Mesothelial cell of epicardium (in vitro differentiated cells): ENCODE measurements around the gene C1GALT1. TPM values are rescaled to one million over a fixed set of nuclear protein-coding genes. Genes with fewer than 3 reads are reported as not detected.
"Not testable (repeated sequence)": the region's sequence is repeated elsewhere in the genome, so short reads cannot be mapped to it uniquely, and the experiment has no call there.

Experiments
- DNase-seq, 2 experiments: peaks; one replicate each; pipeline ENCODE4 v3.0.0; 2021; ENCODE audit warnings: low spot score in 2 of 2; ENCODE audit not compliant: unreplicated experiment in 2 of 2
- H3K27ac Mint-ChIP-seq: 2 replicates; pipeline ENCODE4 v1.8.0; 2021; ENCODE audit warnings: mixed read lengths
- H3K27me3 Mint-ChIP-seq: 2 replicates; pipeline ENCODE4 v1.8.0; 2021; ENCODE audit warnings: low read depth, mixed read lengths
- H3K36me3 Mint-ChIP-seq: 2 replicates; pipeline ENCODE4 v1.8.0; 2021; ENCODE audit warnings: mixed read lengths
- H3K4me1 Mint-ChIP-seq: 2 replicates; pipeline ENCODE4 v1.8.0; 2021; ENCODE audit warnings: mixed read lengths
- H3K4me3 Mint-ChIP-seq: 2 replicates; pipeline ENCODE4 v1.8.0; 2021; ENCODE audit warnings: mild to moderate bottlenecking, moderate library complexity, mixed read lengths
- H3K9me3 Mint-ChIP-seq: 2 replicates; pipeline ENCODE4 v1.8.0; 2021; ENCODE audit warnings: mixed read lengths
- total RNA-seq: library from RNA; stranded (reverse); gene quantifications from 3 replicates; pipeline ENCODE4 v1.2.1, GENCODE V29; 2021
- TF ChIP-seq, protein P1 (sequence below): fragments of 200-600 bp; sonication (generic); IDR thresholded peaks from one replicate; pipeline ENCODE4 v1.5.0; 2021; ENCODE audit warnings: antibody characterized with exemption; ENCODE audit not compliant: unreplicated experiment

The C1GALT1 gene
- total RNA-seq, 1 donor from 2014 or later, result 36.8 TPM

DNA sequence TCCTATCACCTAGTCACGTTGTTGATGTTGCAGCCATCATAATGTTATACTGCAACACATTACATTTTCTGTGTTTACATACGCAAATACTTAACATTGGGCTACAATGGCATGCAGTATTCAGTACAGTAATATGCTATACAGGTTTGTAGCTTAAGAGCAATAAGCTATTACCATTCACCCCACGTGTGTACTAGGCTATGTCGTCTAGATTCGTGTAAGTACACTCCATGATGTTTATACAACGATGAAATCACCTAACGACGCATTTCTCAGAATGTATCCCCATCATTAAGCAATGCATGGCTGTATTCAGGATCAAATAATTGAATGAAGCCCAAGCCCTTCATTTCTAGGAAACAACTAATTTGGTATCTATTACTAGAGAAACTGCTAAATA lies 43.4 kb upstream of the C1GALT1 start:
- peaks cover 13% of the 10 kb centered on the region for H3K4me1 Mint-ChIP-seq
- no peak for DNase-seq
- no peak overlapping the region for H3K4me3 Mint-ChIP-seq
- H3K36me3 Mint-ChIP-seq, result no peaks in the 10 kb centered on the region
- H3K27ac Mint-ChIP-seq, result no peak overlapping the region
- TF ChIP-seq, protein P1, sequence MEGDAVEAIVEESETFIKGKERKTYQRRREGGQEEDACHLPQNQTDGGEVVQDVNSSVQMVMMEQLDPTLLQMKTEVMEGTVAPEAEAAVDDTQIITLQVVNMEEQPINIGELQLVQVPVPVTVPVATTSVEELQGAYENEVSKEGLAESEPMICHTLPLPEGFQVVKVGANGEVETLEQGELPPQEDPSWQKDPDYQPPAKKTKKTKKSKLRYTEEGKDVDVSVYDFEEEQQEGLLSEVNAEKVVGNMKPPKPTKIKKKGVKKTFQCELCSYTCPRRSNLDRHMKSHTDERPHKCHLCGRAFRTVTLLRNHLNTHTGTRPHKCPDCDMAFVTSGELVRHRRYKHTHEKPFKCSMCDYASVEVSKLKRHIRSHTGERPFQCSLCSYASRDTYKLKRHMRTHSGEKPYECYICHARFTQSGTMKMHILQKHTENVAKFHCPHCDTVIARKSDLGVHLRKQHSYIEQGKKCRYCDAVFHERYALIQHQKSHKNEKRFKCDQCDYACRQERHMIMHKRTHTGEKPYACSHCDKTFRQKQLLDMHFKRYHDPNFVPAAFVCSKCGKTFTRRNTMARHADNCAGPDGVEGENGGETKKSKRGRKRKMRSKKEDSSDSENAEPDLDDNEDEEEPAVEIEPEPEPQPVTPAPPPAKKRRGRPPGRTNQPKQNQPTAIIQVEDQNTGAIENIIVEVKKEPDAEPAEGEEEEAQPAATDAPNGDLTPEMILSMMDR, result no peak
- H3K9me3 Mint-ChIP-seq, result peaks cover 17% of the 10 kb centered on the region
- H3K27me3 Mint-ChIP-seq, result no peaks in the 10 kb centered on the region

- DNase-seq, H3K4me3 Mint-ChIP-seq, H3K4me1 Mint-ChIP-seq, H3K27ac Mint-ChIP-seq, H3K27me3 Mint-ChIP-seq, H3K36me3 Mint-ChIP-seq: not testable (repeated sequence)
- peaks cover 24% of the 10 kb centered on the region for H3K9me3 Mint-ChIP-seq
Measured at GRCh38 chr7:7143404-7143803, 38.9 kb upstream of the C1GALT1 start.

DNA sequence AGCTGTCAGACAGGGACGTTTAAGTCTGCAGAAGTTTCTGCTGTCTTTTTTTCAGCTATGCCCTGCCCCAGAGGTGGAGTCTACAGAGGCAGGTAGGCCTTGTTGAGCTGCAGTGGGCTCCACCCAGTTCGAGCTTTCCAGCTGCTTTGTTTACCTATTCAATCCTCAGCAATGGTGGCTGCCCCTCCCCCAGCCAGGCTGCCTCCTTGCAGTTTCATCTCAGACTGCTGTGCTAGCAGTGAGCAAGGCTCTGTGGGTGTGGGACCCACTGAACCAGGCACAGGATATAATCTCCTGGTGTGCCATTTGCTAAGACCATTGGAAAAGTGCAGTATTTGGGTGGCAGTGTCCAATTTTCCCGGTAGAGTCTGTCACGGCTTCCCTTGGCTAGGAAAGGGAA lies 37.2 kb upstream of the C1GALT1 start:
- not testable (repeated sequence) for H3K36me3 Mint-ChIP-seq, H3K27ac Mint-ChIP-seq, H3K4me1 Mint-ChIP-seq, H3K27me3 Mint-ChIP-seq, DNase-seq, H3K4me3 Mint-ChIP-seq
- H3K9me3 Mint-ChIP-seq, result peaks cover 24% of the 10 kb centered on the region

- H3K27ac Mint-ChIP-seq, result no peak overlapping the region
- H3K27me3 Mint-ChIP-seq, result no peaks in the 10 kb centered on the region
- peaks cover 3% of the 10 kb centered on the region for H3K36me3 Mint-ChIP-seq
- TF ChIP-seq, protein P1, result no peak
- no peak for DNase-seq
- peaks cover 20% of the 10 kb centered on the region for H3K9me3 Mint-ChIP-seq
- H3K4me1 Mint-ChIP-seq, result no peaks in the 10 kb centered on the region
- H3K4me3 Mint-ChIP-seq, result no peak overlapping the region
Measured at GRCh38 chr7:7146837-7147236, 35.5 kb upstream of the C1GALT1 start.

DNA sequence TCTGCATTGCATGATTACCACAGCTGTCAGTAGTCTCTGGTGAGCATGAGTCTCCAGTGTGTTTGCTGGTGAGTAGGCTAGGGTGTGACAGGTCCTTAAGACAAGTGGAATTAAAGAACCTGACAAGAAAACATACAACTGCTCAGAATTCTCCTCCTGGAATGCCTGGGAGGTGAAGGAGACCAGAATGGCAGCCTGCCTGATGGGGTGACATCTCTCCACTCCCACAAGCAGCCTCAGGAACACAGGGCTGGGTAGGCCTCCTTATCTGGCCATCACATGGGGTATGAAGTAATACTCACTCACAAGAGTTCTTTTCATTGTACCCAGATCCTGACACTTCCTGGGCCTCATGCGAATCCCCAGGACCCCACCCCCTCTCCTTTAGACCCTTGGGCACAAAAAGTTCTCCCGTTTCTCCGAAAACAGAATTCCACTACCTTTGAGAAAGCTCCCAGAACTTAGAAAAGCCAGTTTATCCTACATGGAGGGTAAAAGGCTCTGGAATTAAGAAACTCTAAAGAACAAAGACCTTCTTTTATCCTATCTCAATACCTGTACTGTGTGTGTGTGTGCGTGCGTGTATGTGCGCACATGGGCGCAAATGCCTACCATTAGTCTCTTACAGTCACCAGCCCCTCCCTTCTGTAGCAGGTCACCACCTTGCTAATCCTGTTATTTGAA lies 33.4 kb upstream of the C1GALT1 start:
- TF ChIP-seq, protein P1, result no peak
- H3K27me3 Mint-ChIP-seq, result no peaks in the 10 kb centered on the region
- peaks cover 3% of the 10 kb centered on the region for H3K36me3 Mint-ChIP-seq
- no peak overlapping the region for H3K27ac Mint-ChIP-seq
- no peak for DNase-seq
- H3K4me1 Mint-ChIP-seq, result no peaks in the 10 kb centered on the region
- H3K9me3 Mint-ChIP-seq, result peaks cover 13% of the 10 kb centered on the region
- no peak overlapping the region for H3K4me3 Mint-ChIP-seq

- TF ChIP-seq, protein P1, result no peak
- H3K9me3 Mint-ChIP-seq, result peaks cover 15% of the 10 kb centered on the region
- H3K4me1 Mint-ChIP-seq, result no peaks in the 10 kb centered on the region
- no peaks in the 10 kb centered on the region for H3K27me3 Mint-ChIP-seq
- H3K4me3 Mint-ChIP-seq, result no peak overlapping the region
- DNase-seq, result no peak
- H3K27ac Mint-ChIP-seq, result no peak overlapping the region
- H3K36me3 Mint-ChIP-seq, result peaks cover 3% of the 10 kb centered on the region
Measured at GRCh38 chr7:7151285-7151684, 31.1 kb upstream of the C1GALT1 start.

DNA sequence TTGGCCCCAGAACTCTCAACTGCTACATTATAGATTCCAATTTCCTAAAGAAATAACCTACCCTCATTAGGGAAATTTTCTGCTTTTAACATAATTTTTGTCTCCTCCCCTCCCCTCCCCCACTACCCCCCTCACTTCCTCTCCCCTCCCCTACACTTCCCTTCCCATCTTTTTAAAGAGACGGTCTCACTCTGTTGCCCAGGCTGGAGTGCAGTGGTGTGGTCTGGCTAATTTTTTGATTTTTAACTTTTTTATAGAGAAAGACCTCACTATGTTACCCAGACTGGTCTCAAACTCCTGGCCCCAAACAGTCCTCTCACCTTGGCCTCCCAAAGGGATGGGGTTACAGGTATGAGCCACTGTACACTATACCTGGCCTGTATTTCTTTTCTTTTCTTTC lies 30.5 kb upstream of the C1GALT1 start:
- Mint-ChIP-seq H3K27ac (no peak overlapping the region), H3K4me1 (no peaks in the 10 kb centered on the region), H3K4me3 (no peak overlapping the region), H3K9me3 (peaks cover 15% of the 10 kb centered on the region), H3K27me3 (no peaks in the 10 kb centered on the region), H3K36me3 (peaks cover 3% of the 10 kb centered on the region)
- TF ChIP-seq, protein P1, result no peak
- no peak for DNase-seq
